D721Med (cell line): Measurements from ENCODE around the gene VMAC.

Experiments used
- DNase-seq: peaks from one replicate; pipeline ENCODE4 v3.0.0; 2011; ENCODE audit warnings: low spot score; ENCODE audit not compliant: insufficient read length
- FAIRE-seq: peaks from 2 replicates; lab custom pipeline; 2011; peaks lifted over from hg19 to GRCh38; lab: Jason Lieb, UNC
- CTCF ChIP-seq: IDR thresholded peaks from 2 replicates; pipeline ENCODE4 v1.5.1; 2012; ENCODE audit warnings: mild to moderate bottlenecking, control low read depth; ENCODE audit not compliant: insufficient read depth; ENCODE audit errors: missing control alignments

VMAC gene

GRCh38 chr19:5959260-5960004 is 54.8 kb downstream of the VMAC start:
- FAIRE-seq (no peak), DNase-seq (no peak)
- no peak for TF ChIP-seq CTCF
